ENCODE results near the gene ALB.

Gene ALB

DNA sequence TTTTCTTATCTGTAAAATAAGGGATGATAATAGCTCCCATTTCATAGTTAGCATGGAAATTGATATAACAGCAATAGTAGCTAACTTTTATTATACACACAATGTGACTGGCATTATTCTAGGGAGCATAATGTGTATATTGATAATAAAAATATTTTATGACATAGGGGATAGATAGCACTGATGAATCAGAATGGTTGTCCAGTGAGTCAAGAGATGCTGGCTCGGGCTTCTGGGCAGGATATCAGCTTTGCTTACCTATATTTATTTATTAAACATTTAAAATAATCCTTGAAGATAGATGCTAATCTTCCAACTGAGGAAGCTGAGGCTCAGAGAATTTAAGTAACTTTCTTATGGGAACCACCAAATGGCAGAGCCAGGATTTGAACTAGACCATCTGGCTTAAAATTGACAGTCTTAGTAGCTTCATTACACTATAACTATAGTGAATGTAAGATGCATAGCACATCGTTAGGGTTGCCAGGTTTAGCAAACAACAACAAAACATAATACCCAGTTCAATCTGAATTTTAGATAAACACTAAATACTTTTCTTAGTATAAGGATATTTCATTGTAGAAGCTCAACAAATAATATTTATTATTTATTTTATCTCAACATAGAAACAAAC is 34.6 kb downstream of the ALB start:
- no peak for DNase-seq (ENCODE audit: low read depth, low spot score)
- Histone ChIP-seq H3K4me3 (no peak overlapping the region), H3K9ac (ENCODE audit: insufficient read length) (no peak overlapping the region), H3K36me3 (ENCODE audit: insufficient read depth, low read length) (no peaks in the 10 kb centered on the region), H3K9me3 (ENCODE audit: low read depth, low read length) (no peaks in the 10 kb centered on the region), H3K27ac (no peak overlapping the region)
- TF ChIP-seq EZH2 (IDR thresholded peaks at IDR 0.05), result no peak
- TF ChIP-seq POLR2AphosphoS5 (IDR thresholded peaks at IDR 0.05; ENCODE audit: borderline replicate concordance, low read depth, low read length), result no peak
- TF ChIP-seq FOXP2 (optimal IDR thresholded peaks at IDR 0.05; ENCODE audit: control extremely low read depth, extremely low read length, insufficient read depth), result no peak

DNA sequence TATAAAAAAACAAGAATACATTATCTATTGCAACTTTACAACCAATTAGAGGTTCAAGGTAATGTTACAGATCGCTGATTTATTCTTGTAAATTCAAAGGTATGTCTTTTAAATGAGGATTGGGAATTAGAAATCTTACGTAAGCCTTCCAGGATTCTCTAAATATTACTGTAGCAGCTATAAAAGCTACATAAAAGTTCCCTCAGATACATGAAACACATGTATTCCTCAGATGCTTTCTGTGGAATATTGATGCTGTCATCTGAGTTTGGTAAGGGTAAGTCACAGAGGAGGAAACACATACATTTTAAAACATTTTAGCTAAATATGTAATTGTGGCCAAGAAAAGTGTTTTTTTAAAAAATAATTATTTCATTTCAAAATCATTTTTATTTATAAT is 35.4 kb downstream of the ALB start:
- no peak for TF ChIP-seq POLR2AphosphoS5 (IDR thresholded peaks at IDR 0.05; ENCODE audit: borderline replicate concordance, low read depth, low read length)
- no peak for TF ChIP-seq FOXP2 (optimal IDR thresholded peaks at IDR 0.05; ENCODE audit: control extremely low read depth, extremely low read length, insufficient read depth)
- TF ChIP-seq EZH2 (IDR thresholded peaks at IDR 0.05), result no peak
- Histone ChIP-seq H3K27ac (no peak overlapping the region), H3K4me3 (no peak overlapping the region), H3K36me3 (ENCODE audit: insufficient read depth, low read length) (no peaks in the 10 kb centered on the region), H3K9ac (ENCODE audit: insufficient read length) (no peak overlapping the region), H3K9me3 (ENCODE audit: low read depth, low read length) (no peaks in the 10 kb centered on the region)
- DNase-seq (ENCODE audit: low read depth, low spot score), result no peak

DNA sequence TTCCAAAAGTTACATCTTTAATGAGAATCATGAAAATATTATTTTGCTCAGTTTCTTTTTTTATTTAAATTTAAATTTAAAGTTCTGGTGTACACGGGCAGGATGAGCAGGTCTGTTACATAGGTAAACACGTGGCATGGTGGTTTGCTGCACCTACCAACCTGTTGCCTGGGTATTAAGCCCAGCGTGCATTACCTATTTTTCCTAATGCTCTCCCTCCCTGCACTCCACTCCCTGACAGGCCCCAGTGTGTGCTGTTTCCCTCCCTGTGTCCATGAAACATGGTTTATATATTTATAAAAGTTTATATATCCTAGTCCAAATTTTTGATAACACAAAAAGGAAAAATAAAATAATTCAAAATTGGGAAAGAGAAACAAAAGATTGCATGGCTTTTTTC is 35.9 kb downstream of the ALB start:
- DNase-seq (ENCODE audit: low read depth, low spot score), result no peak
- Histone ChIP-seq H3K36me3 (ENCODE audit: insufficient read depth, low read length) (no peaks in the 10 kb centered on the region), H3K27ac (no peak overlapping the region), H3K4me3 (no peak overlapping the region), H3K9me3 (ENCODE audit: low read depth, low read length) (no peaks in the 10 kb centered on the region), H3K9ac (ENCODE audit: insufficient read length) (no peak overlapping the region)
- TF ChIP-seq FOXP2 (optimal IDR thresholded peaks at IDR 0.05; ENCODE audit: control extremely low read depth, extremely low read length, insufficient read depth) (no peak), EZH2 (IDR thresholded peaks at IDR 0.05) (no peak), POLR2AphosphoS5 (IDR thresholded peaks at IDR 0.05; ENCODE audit: borderline replicate concordance, low read depth, low read length) (no peak)

DNA sequence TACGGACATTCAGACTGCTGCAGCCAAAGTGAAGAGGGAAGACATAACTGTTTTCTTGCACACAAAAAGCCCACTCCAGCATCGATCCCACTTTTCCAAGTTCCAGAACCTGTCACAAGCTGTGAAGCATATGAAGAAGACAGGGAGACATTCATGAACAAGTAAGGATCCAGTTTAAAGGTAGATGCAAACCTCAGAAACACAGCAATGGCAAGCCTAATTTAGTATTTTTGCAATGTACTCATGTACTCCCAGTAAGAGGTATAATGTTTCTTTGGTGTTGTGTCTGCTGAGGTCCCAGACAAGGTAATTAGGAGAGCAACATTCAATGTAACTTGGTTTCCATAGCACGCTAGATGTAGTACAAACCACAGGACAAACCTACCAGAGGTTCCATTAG is 36.6 kb downstream of the ALB start:
- H3K9ac ChIP-seq (ENCODE audit: insufficient read length), result no peak overlapping the region
- TF ChIP-seq FOXP2 (optimal IDR thresholded peaks at IDR 0.05; ENCODE audit: control extremely low read depth, extremely low read length, insufficient read depth) (no peak), EZH2 (IDR thresholded peaks at IDR 0.05) (no peak), POLR2AphosphoS5 (IDR thresholded peaks at IDR 0.05; ENCODE audit: borderline replicate concordance, low read depth, low read length) (no peak)
- no peak overlapping the region for H3K27ac ChIP-seq
- no peak for DNase-seq (ENCODE audit: low read depth, low spot score)
- H3K4me3 ChIP-seq, result no peak overlapping the region
- no peaks in the 10 kb centered on the region for H3K36me3 ChIP-seq (ENCODE audit: insufficient read depth, low read length)
- H3K9me3 ChIP-seq (ENCODE audit: low read depth, low read length), result no peaks in the 10 kb centered on the region

DNA sequence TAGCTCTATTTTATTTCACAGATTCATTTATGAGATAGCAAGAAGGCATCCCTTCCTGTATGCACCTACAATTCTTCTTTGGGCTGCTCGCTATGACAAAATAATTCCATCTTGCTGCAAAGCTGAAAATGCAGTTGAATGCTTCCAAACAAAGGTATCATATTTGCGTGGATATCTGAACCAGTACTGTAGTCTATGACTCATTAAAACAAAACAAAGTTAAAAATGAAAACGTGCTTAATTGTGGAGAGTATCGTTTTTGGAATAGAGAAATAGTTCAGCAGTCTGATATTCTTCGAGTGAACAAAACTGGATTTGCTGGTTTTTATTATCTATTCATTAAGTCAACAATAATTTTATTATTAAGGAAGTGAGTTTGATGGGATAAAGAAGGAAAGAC is 38.2 kb downstream of the ALB start:
- no peak for DNase-seq (ENCODE audit: low read depth, low spot score)
- Histone ChIP-seq H3K36me3 (ENCODE audit: insufficient read depth, low read length) (no peaks in the 10 kb centered on the region), H3K9me3 (ENCODE audit: low read depth, low read length) (no peaks in the 10 kb centered on the region), H3K9ac (ENCODE audit: insufficient read length) (no peak overlapping the region), H3K27ac (no peak overlapping the region), H3K4me3 (no peak overlapping the region)
- TF ChIP-seq EZH2 (IDR thresholded peaks at IDR 0.05) (no peak), POLR2AphosphoS5 (IDR thresholded peaks at IDR 0.05; ENCODE audit: borderline replicate concordance, low read depth, low read length) (no peak), FOXP2 (optimal IDR thresholded peaks at IDR 0.05; ENCODE audit: control extremely low read depth, extremely low read length, insufficient read depth) (no peak)

DNA sequence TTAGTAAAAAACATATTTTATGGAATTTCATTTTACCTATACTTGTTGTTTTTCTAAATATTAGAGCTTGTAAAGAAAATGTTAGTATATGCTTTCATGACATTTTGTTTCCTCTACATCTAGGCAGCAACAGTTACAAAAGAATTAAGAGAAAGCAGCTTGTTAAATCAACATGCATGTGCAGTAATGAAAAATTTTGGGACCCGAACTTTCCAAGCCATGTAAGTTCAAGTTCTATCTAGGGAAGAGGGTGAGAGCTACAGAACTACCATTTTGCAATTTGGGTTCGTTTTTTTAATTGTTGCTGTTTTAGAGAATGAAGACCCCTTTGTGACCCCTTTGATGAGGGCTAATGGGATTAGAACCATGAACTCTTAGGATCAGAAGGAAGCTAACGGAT is 39.1 kb downstream of the ALB start:
- Histone ChIP-seq H3K36me3 (ENCODE audit: insufficient read depth, low read length) (no peaks in the 10 kb centered on the region), H3K27ac (no peak overlapping the region), H3K4me3 (no peak overlapping the region), H3K9ac (ENCODE audit: insufficient read length) (no peak overlapping the region), H3K9me3 (ENCODE audit: low read depth, low read length) (no peaks in the 10 kb centered on the region)
- TF ChIP-seq FOXP2 (optimal IDR thresholded peaks at IDR 0.05; ENCODE audit: control extremely low read depth, extremely low read length, insufficient read depth) (no peak), EZH2 (IDR thresholded peaks at IDR 0.05) (no peak), POLR2AphosphoS5 (IDR thresholded peaks at IDR 0.05; ENCODE audit: borderline replicate concordance, low read depth, low read length) (no peak)
- no peak for DNase-seq (ENCODE audit: low read depth, low spot score)

DNA sequence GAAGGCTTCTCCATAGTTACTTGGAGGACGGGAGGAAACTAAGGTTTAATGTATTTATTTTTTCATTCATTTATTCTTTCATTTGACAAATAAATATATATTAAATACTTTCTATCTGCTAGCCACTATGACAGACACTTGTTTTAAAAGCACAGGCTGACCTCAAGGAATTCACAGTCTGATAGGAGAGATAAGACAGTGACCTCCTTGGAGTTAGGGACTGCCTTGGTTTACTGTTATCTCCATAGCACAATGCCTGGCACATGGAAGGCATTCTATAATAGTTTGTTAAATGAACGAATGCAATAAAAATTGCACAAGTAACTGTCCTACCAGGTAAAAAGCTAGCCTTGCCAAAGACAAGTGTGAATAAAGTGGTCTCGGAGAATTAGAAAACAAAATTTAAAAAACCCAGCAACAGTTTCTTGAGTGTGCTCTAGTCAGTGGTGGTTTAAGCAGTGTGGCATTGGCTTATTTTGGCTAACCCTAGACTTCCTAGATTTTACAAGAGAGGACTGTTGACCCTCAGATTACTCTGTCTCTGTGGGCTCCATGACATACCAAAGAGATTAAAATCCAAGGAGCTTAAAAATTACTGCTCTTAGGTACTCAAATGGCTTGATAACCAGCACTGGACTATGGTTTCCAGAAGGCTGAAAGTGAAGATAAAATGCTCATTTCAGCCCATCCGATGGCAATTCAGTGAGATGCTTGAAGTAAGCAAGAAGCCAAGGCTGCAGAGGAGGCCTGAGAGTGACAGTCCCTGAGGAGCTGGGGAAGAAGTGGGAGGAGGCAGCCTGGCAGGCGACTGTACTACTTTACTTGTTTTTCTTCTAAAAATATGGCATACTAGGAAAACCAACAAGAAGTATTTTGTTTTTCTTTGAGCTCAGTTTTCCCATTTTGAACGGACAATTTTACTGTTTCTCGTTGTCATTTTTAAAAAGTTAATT is 41.6 kb downstream of the ALB start:
- DNase-seq (ENCODE audit: low read depth, low spot score), result no peak
- no peak overlapping the region for H3K27ac ChIP-seq

DNA sequence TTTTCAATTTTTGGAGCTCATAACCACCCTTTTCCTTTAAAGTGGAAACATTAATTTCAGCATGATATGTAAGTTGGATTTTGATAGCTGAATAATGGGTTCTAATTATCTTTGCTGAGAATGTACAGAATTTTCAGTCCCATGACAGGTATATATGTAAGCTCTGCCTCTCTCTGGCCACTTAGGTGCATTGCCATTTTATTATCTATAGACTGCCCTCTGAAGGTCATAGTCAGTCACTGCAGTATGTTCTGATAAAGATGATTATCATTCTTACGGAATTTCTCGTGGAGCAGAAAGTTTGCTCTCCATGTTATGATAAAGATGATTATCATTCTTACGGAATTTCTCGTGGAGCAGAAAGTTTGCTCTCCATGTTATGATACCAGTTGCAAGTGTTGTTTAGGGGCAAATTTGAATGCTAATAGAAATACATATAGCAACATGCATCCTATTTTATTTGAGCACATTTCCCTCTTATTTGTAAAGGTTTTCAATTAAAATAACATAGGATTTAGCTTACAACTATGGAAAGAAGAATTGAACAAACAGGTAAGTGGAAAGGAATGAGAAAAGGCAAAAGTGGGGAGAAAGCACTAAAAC is 42.4 kb downstream of the ALB start:
- H3K9me3 ChIP-seq (ENCODE audit: low read depth, low read length), result no peaks in the 10 kb centered on the region
- TF ChIP-seq POLR2AphosphoS5 (IDR thresholded peaks at IDR 0.05; ENCODE audit: borderline replicate concordance, low read depth, low read length), result no peak
- TF ChIP-seq FOXP2 (optimal IDR thresholded peaks at IDR 0.05; ENCODE audit: control extremely low read depth, extremely low read length, insufficient read depth), result no peak
- TF ChIP-seq EZH2 (IDR thresholded peaks at IDR 0.05), result no peak
- H3K9ac ChIP-seq (ENCODE audit: insufficient read length), result no peak overlapping the region
- no peaks in the 10 kb centered on the region for H3K36me3 ChIP-seq (ENCODE audit: insufficient read depth, low read length)
- no peak overlapping the region for H3K4me3 ChIP-seq
- H3K27ac ChIP-seq, result no peak overlapping the region
- DNase-seq (ENCODE audit: low read depth, low spot score), result peak; percentile 20

More for the DNA sequence above, 41.6 kb downstream of the ALB start:
- H3K9me3 ChIP-seq (ENCODE audit: low read depth, low read length), result no peaks in the 10 kb centered on the region
- no peak overlapping the region for H3K4me3 ChIP-seq
- no peak overlapping the region for H3K9ac ChIP-seq (ENCODE audit: insufficient read length)
- TF ChIP-seq FOXP2 (optimal IDR thresholded peaks at IDR 0.05; ENCODE audit: control extremely low read depth, extremely low read length, insufficient read depth), result no peak
- no peak for TF ChIP-seq POLR2AphosphoS5 (IDR thresholded peaks at IDR 0.05; ENCODE audit: borderline replicate concordance, low read depth, low read length)
- no peak for TF ChIP-seq EZH2 (IDR thresholded peaks at IDR 0.05)
- no peaks in the 10 kb centered on the region for H3K36me3 ChIP-seq (ENCODE audit: insufficient read depth, low read length)

Measured in SK-N-MC (cell line).